HUES48 (cell line): ENCODE data around the gene MLST8.
A peak's percentile ranks its signal among the peaks of the same experiment; 100 is the strongest.

Source experiments
- H3K27ac ChIP-seq: one replicate; pipeline ENCODE4 v1.7.0; 2013; ENCODE audit warnings: low read depth, low read length, inconsistent platforms
- H3K27me3 ChIP-seq: 2 replicates; pipeline ENCODE4 v1.6.1; 2013; ENCODE audit warnings: mild to moderate bottlenecking, low read length; ENCODE audit not compliant: control insufficient read depth, insufficient read depth
- H3K36me3 ChIP-seq: 2 replicates; pipeline ENCODE4 v1.6.1; 2013; ENCODE audit warnings: low read length; ENCODE audit not compliant: control insufficient read depth, insufficient read depth
- H3K4me1 ChIP-seq: 2 replicates; pipeline ENCODE4 v1.6.1; 2013; ENCODE audit warnings: mild to moderate bottlenecking, low read length; ENCODE audit not compliant: control insufficient read depth, insufficient read depth
- H3K4me3 ChIP-seq: 2 replicates; pipeline ENCODE4 v1.5.1; 2013; ENCODE audit warnings: mild to moderate bottlenecking, low read depth, low read length
- H3K9ac ChIP-seq: 2 replicates; pipeline ENCODE4 v1.6.1; 2013; ENCODE audit warnings: mild to moderate bottlenecking, low read depth, low read length, moderate library complexity
- H3K9me3 ChIP-seq: 2 replicates; pipeline ENCODE4 v1.6.1; 2013; ENCODE audit warnings: low read length; ENCODE audit not compliant: control insufficient read depth, insufficient read depth

The MLST8 gene

GRCh38 chr16:2205104-2205966 lies at the start of gene MLST8:
Gene MLST8, plus strand, starts transcription at chr16:2205454. Its CDS starts 632 bp downstream, at chr16:2206086.
- Histone ChIP-seq H3K4me1 (no peaks in the 10 kb centered on the region), H3K27ac (peak within 1 kb of the TSS; percentile 94), H3K4me3 (peak within 1 kb of the TSS; percentile 87)

GRCh38 chr16:2155977-2156848 lies 49.0 kb upstream of the MLST8 start:
- Histone ChIP-seq H3K36me3 (peaks cover 39% of the 10 kb centered on the region), H3K4me1 (peaks cover 22% of the 10 kb centered on the region), H3K4me3 (peak overlapping the region; percentile 99), H3K27ac (peak overlapping the region; percentile 88), H3K9me3 (no peaks in the 10 kb centered on the region), H3K9ac (peak overlapping the region; percentile 88), H3K27me3 (no peaks in the 10 kb centered on the region)

More at GRCh38 chr16:2205104-2205966, at the start of gene MLST8:
- Histone ChIP-seq H3K9me3 (no peaks in the 10 kb centered on the region), H3K36me3 (peaks cover 31% of the 10 kb centered on the region), H3K27me3 (peaks cover 3% of the 10 kb centered on the region), H3K9ac (peak within 1 kb of the TSS; percentile 86)

GRCh38 chr16:2156849-2157224 lies 48.4 kb upstream of the MLST8 start:
- peaks cover 16% of the 10 kb centered on the region for H3K4me1 ChIP-seq
- no peaks in the 10 kb centered on the region for H3K27me3 ChIP-seq
- H3K9ac ChIP-seq = no peak overlapping the region
- H3K27ac ChIP-seq = no peak overlapping the region
- H3K36me3 ChIP-seq = peaks cover 41% of the 10 kb centered on the region
- no peaks in the 10 kb centered on the region for H3K9me3 ChIP-seq
- peak overlapping the region; percentile 99 for H3K4me3 ChIP-seq

GRCh38 chr16:2157480-2158261 lies 47.6 kb upstream of the MLST8 start:
- Histone ChIP-seq H3K9me3 (no peaks in the 10 kb centered on the region), H3K4me1 (peaks cover 16% of the 10 kb centered on the region; the same call in 1 of the 2 replicates), H3K4me3 (no peak overlapping the region), H3K27ac (no peak overlapping the region), H3K9ac (no peak overlapping the region), H3K36me3 (peaks cover 35% of the 10 kb centered on the region), H3K27me3 (no peaks in the 10 kb centered on the region)

- Histone ChIP-seq H3K36me3 (peaks cover 29% of the 10 kb centered on the region), H3K4me3 (no peak overlapping the region), H3K9me3 (no peaks in the 10 kb centered on the region), H3K27me3 (no peaks in the 10 kb centered on the region), H3K9ac (no peak overlapping the region), H3K4me1 (peaks cover 16% of the 10 kb centered on the region; the same call in 1 of the 2 replicates), H3K27ac (no peak overlapping the region)
These were observed 47.0 kb upstream of the MLST8 start for GRCh38 chr16:2158262-2158638.

GRCh38 chr16:2159175-2159838 lies 45.9 kb upstream of the MLST8 start:
- Histone ChIP-seq H3K27ac (peak overlapping the region; percentile 35), H3K4me1 (peaks cover 16% of the 10 kb centered on the region; the same call in 1 of the 2 replicates), H3K4me3 (no peak overlapping the region), H3K9ac (no peak overlapping the region), H3K36me3 (peaks cover 22% of the 10 kb centered on the region), H3K27me3 (no peaks in the 10 kb centered on the region), H3K9me3 (no peaks in the 10 kb centered on the region)

GRCh38 chr16:2160915-2161551 lies 44.2 kb upstream of the MLST8 start:
- H3K4me3 ChIP-seq = no peak overlapping the region
- peak overlapping the region; percentile 27 for H3K27ac ChIP-seq
- no peaks in the 10 kb centered on the region for H3K27me3 ChIP-seq
- peaks cover 22% of the 10 kb centered on the region for H3K36me3 ChIP-seq
- H3K9ac ChIP-seq = no peak overlapping the region
- H3K9me3 ChIP-seq = no peaks in the 10 kb centered on the region
- peaks cover 16% of the 10 kb centered on the region; the same call in 1 of the 2 replicates for H3K4me1 ChIP-seq

GRCh38 chr16:2161911-2162310 lies 43.3 kb upstream of the MLST8 start:
- Histone ChIP-seq H3K36me3 (peaks cover 31% of the 10 kb centered on the region), H3K4me1 (peaks cover 12% of the 10 kb centered on the region; the same call in 1 of the 2 replicates), H3K9ac (no peak overlapping the region), H3K4me3 (no peak overlapping the region), H3K27me3 (no peaks in the 10 kb centered on the region), H3K9me3 (no peaks in the 10 kb centered on the region), H3K27ac (no peak overlapping the region)

- Histone ChIP-seq H3K9me3 (no peaks in the 10 kb centered on the region), H3K9ac (no peak overlapping the region), H3K27me3 (no peaks in the 10 kb centered on the region), H3K27ac (no peak overlapping the region), H3K4me1 (peaks cover 4% of the 10 kb centered on the region; the same call in 1 of the 2 replicates), H3K4me3 (no peak overlapping the region), H3K36me3 (peaks cover 37% of the 10 kb centered on the region)
These were observed 42.6 kb upstream of the MLST8 start for GRCh38 chr16:2162676-2163118.
